ENCODE data around the gene TUBG2. TPM values are rescaled to one million over a fixed set of nuclear protein-coding genes. Genes with fewer than 3 reads are reported as not detected.
"Not testable (repeated sequence)": the region's sequence is repeated elsewhere in the genome, so short reads cannot be mapped to it uniquely, and the experiment has no call there.

The TUBG2 gene
- total RNA-seq, 1 donor from 2014 or later, result 5.5 TPM

DNA sequence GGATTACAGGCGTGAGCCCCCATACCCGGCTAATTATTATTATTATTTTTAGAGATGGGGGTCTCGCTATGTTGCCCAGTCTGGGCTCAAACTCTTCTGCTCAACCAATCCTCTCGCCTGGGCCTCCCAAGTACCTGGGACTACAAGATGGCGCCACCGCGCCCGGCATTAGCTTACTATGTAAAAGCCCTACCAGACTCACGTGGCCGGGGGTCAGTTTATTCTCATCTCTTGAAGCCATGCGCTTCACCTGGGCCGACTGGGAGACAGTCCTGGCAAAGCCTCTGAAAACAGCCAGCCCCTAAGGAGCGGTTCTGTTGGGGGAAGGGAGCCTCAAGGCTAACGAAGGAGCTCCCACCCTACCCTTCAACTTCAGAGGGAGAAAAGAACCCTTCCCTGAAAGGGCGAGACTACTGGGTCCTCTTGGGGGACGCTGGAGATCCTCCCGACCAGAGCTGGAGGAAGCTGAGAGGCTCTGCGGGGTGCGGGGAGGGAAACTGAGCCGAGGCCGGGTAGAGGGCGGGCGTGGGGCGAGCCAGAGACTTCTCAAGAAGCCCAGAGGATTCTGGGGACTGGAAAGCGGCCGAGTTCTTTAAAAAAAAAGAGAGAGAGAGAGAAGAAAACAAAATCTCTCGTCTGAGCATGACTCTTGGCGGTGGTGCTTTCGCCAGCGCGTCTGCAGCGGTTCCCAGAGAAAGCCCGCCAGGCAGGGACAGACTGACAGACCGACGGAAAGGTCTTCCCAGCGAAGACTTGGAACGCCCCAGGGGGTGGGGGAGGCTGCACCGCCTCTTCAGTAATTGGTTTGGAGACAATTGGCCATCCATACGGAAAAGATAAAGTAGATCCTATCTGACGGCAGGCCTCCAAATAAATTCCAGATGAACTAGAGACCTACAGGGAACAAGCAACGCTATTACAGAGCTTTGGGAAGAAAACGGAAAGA, 5.6 kb upstream of the TUBG2 start:
- intact Hi-C loops (cut with micrococcal nuclease), result no loop called here

GRCh38 chr17:42655528-42655927, 3.6 kb upstream of the TUBG2 start:
- intact Hi-C loops (cut with micrococcal nuclease), result no loop called here

DNA sequence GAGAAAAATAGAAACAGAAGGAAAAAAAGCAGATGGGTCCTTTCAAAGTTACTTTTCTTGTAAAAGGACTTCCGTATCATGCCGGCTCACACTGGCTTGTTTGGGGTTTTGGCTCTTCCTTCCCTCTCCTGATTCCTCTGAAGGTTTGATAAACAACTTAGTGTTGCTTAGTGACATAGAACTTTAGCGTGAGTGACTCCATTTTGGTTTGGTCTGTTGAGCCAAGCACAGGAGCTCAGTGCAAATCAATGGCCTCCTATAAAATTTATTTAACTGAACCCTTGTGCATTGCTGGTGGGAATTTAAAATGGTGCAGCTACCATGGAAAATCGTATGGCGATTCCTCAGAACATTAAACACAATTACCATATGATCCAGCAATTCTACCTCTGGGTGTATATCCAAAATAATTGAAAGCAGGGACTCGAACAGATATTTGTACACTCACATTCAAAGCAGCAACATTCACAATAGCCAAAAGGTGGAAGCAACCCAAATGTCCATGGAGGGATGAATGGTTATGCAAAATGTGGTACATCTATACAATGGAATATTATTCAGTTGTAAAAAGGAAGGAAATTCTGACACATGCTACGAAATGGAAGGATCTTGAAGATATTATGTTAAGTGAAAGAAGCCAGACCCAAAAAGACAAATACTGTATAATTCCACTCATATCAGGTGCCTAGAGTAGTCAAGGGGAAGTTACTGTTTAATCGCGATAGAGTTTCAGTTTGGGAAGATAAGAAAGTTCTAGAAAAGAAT, 1.1 kb upstream of the TUBG2 start:
- intact Hi-C loops (cut with micrococcal nuclease), result no loop called here

DNA sequence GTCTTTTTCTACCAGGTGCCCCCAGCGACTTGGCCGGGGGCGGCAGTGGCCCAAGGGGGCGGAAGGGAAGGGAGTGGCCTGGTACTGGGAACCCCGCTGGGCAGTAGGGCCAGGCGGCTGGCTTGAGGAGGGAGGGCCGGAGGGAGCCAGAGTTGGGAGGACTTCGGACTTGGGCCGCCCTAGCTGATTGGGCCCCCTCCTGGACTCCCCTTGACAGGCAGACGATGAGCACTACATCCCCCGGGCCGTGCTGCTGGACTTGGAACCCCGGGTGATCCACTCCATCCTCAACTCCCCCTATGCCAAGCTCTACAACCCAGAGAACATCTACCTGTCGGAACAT, 819 bp downstream of the TUBG2 start:
- intact Hi-C loops (cut with micrococcal nuclease), result not testable (repeated sequence)

DNA sequence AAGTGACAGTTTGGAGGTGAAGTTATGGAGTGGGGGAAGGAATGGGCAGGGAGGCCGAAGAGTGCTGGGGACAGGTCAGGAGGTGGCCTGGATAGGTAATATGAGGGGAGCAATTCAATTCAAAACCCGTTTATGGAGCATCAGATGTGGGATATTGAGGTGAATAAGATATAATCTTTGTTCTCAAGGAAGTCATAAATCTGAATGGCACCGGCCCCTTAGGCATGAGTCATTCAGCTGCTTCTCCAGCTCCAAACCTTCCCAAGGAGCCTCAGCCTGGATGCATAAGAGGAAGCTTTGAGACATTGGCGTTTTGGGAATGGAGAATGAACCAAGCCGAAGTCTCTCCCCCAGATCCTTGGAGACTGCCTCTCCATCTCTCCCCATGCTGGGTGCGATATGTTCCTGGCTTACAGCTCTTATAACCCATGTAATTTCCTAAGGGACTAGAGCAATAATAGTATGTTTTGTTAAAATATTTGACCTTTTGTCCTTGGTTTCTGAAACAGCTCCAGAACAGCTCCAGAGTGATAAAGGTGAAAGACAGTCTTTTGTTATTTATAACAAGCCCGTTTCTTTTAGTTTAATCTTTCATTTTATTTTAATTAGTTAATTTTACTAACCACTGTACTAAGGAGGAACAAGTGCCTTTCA, 1.7 kb downstream of the TUBG2 start:
- intact Hi-C loops (cut with micrococcal nuclease), result no loop called here

- intact Hi-C loops (cut with micrococcal nuclease), result no loop called here
These were observed 6.5 kb downstream of the TUBG2 start for GRCh38 chr17:42665581-42666001.

DNA sequence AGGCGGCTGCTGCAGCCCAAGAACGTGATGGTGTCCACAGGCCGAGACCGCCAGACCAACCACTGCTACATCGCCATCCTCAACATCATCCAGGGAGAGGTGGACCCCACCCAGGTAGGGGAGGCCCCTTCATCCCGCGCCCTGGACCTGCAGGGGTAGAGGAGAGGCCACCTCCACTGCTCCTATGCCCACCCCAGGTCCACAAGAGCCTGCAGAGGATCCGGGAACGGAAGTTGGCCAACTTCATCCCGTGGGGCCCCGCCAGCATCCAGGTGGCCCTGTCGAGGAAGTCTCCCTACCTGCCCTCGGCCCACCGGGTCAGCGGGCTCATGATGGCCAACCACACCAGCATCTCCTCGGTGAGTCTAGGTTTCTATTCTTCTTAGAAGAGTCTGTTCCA, 7.0 kb downstream of the TUBG2 start:
- intact Hi-C loops (cut with micrococcal nuclease), result not testable (repeated sequence)

DNA sequence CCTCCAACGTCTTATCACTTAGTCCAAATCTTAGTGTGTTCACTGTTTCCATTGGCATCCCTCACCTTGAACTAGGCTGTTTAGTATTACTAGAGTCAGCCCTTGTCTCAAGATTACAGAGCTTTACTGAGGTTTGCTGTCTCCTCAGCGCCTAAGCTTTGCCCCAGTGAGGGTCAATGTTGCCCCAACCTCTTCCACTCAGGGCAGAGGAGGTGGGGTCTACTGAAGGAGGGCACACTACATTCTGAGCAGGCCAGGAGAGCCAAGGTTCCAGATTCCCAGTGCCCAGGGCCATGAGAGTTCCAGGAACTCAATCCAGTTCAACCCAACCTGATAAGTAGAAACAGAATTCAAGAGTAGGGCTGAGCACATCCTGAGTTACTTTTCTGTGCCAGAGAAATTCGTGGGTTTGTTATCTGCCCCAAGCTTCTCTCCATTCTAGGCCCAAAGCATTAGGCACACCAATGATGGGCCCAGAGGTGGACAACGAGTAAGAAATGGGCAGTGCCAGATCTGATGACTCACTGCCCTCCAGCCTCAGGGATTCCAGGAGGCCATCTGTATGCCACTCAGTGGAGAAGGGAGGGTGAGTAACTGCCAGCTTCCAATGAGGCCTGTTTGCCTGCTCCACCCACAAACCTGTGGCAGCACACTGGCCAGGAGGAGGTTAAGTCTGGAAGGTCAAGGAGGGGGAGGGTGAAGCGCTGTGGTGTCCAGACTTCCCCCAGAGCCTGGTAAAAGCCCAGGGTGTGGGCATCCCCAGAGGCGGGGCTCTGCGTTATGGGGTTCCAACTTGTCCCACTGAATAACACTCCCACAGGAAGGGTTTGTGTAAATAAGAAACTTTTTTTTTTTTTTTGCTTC, 8.2 kb downstream of the TUBG2 start:
- intact Hi-C loops (cut with micrococcal nuclease), result no loop called here

GRCh38 chr17:42669705-42669976, 10.6 kb downstream of the TUBG2 start:
- intact Hi-C loops (cut with micrococcal nuclease), result no loop called here

DNA sequence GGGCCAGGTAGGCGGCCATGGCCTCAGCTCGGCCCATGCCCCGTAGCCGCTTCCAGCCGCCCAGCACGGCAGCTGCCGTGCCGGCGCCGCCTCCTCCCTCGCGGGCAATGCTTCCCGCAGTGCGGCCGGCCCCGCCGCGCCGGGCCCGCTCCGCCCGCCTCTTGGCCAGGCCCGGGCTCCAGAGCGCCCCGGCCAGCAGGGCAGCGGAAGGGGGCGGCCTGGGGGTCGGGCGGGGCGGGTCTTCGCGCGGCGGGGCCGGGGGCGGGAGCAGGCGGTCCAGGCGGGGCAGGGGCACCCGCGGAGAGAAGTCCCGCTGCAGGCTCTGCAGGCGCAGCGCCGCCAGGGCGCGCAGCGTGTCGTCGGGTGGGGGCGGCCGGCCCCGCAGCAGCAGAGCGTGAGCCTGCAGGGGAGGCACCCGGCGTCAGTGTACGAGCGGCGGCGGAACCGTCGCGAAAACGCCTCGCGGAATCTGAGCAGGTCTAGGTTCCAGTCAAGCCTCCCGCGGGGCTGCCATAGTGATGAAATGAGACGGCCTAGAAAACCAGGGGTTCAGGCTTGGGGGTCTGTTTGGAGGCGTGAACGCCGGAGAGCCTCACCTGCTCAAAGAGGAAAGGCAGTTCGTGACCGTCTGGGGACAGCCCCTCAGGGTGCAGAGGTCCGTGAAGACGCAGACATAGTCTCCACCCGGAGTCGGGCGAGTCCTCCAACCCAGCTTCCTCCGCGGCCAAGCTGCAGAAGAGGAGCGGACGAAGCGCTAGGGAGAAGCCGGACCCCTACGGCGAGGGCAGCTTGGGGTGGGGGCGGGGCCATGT, 11.1 kb downstream of the TUBG2 start:
- intact Hi-C loops (cut with micrococcal nuclease), result no loop called here

DNA sequence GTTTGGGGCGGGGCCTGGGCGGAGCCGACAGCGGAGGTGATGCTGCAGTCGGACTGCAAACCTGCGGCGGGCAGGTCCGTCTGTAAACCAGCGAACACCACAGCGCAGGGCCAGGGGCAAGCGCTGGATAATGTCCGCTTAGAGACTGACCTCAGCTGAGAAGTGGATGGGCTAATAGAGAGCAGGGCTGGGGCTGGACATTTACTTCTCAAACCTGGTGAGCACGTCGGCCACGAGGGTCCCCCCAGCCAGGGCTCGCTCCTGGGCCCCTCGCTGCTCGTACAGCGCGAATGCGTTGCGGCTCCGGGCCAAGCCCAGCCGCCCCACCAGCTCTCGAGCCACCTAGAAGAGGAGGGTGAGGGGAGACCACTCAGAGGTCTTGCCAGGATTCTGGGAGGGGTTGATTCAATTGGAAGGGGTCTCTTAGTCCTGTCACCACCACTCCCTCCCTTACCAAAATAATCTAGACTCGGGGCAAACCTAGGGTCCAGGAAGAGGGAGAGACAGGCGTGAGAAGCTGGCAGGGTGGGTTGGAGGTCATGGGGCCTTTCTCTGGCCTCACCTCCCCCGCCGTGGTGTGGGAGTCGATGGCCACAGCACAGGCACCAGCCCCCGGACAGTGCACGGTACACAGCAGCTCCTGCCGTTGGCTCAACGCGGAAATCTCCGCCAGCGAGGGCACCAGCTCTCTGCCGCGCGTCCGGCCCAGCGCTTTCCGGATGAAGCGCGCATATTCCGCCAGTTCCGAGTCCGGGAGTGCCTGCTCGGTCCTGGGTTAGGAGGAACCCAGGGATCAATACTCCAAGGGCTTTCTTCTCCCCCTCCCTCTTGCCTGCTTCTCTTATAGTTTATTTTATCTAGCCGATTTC, 11.9 kb downstream of the TUBG2 start:
- intact Hi-C loops (cut with micrococcal nuclease), result no loop called here

DNA sequence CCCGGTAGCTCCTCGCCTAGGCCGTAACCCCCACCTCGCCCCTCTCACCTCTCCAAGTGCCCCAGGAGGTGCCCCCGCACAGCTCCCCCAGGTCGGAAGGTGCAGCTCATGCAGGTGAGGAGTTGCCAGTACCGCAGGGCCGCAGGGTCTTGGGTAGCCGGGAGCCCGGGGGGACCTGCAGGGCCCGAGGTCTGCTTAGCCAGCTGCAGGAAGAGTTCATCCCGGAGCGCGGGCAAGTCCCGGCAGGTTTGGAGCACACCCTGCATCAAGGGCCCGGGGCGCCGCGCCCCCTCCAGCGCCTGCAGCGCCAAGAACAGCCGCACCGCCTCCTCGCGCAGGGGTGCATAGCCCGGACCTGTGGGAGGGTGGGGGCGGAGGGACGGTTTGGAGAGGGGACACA, 13.0 kb downstream of the TUBG2 start:
- intact Hi-C loops (cut with micrococcal nuclease), result no loop called here

DNA sequence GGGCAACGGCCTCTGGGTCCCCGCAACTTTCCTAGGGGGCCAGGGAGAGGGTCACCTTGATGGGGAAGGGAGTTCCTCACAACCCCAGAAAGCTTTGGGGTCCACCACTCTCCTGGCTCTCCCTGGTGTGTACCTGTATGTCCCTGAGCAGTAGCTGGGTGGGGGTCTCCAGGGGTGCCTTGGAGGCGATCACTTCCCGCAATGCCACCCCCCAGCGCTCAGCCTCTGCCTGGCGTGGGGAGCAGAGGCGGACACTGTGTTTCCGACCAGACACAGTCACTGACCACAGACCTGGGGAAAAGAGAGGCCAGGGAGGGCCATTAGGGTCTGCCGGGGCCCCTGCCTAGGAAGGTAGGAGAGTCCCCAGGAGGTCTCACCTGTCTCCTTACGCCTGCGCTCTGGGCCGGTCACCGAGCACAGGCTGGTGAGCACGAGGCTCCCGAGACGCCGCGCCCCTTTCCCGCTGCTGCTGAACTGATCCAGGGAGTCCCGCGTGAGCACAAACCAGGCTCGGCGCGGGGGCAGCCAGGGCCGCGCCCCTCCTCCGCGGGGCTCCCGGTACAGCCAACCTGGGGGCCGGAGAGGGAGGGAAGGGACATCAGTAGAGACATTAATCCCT, 14.3 kb downstream of the TUBG2 start:
- intact Hi-C loops (cut with micrococcal nuclease), result no loop called here

- intact Hi-C loops (cut with micrococcal nuclease), result no loop called here
These were observed 15.0 kb downstream of the TUBG2 start for GRCh38 chr17:42673885-42674754.

DNA sequence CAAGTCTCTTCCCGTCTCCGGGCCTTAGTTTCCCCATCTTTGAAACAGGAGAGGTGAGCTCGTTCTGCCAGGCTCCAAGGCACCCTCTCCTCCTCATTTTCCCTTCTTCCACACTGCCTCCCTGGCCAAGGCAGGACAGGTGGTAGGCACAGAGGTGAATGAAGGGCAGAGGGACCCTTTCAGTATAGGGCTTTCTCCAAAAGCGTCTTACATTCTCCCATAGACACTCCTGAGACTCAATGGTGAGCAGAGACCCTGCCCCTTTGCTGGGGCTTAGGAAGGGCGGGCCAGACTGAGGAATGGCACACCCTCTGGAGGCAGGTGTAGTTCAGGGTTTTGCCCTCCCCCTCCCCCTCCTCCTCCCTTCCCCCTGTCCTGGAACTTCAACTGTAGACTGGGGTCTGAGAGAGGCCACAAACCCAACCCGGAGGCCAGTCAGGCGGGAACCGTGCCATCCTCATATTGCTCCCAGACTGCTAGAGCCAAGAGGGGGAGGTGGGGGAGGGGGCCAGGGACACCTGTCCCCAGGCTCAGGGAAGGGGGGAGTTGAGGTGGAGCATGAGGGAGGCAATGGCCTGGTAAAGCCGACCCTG, 15.8 kb downstream of the TUBG2 start:
- intact Hi-C loops (cut with micrococcal nuclease), result loop anchor here (5.0 kb wide), 2 partner anchors 347 to 1652 kb away; partner anchors contain the start of gene VAT1

- intact Hi-C loops (cut with micrococcal nuclease), result loop anchor here (5.0 kb wide), 2 partner anchors 347 to 1652 kb away; partner anchors contain the start of gene VAT1
These were observed 16.4 kb downstream of the TUBG2 start for GRCh38 chr17:42675348-42675964.

DNA sequence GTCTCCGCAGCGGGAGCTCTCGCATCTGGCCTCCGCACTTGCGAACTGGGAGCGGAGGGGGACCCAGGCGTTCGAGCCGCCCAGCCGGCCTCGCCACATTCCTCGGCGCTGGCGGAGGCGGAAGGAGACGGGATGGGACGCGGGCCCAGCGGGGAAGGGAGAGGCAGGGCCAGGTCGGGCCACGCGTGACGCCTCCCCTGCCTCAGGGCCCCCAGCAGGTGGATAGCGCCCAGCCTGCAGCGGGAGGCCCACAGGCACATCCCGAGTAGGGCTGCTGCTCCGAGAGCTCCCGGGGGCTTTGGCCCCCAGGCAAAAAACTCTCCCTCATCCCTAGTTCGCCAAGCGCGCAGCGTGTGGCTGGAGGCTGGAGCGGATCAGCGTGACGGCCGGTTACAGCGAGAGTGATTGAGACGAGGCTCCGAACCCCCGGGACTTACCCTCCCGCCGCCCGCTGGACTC, 16.9 kb downstream of the TUBG2 start:
- intact Hi-C loops (cut with micrococcal nuclease), result loop anchor here (2.0 to 5.0 kb wide), 3 partner anchors 69 to 1651 kb away; partner anchors contain the start of genes EZH1 and VAT1

Measured in T-helper 2 cell treated with Interferon-gamma antibody and Interleukin-4, amounts not matched to agents 100 ng/mL and 5 ng/mL, for 36 hours (primary cell).